Stimulated activated naive CD8-positive, alpha-beta T cell treated with anti-CD3 and anti-CD28 coated beads, Interleukin-15, amount 100 ng/mL, for 72 hours (primary cell): Measurements from ENCODE around the gene PLA2G4F.

Experiments
- ATAC-seq: fragments of 150-1000 bp; cut with Tn5 transposase; 2 replicates; pipeline ENCODE4 v1.10.0; 2021; ENCODE audit warnings: mild to moderate bottlenecking, moderate library complexity
- DNase-seq, 2 donors: peaks; one replicate each; pipeline ENCODE4 v3.0.0; 2021 to 2022
- H3K27ac Mint-ChIP-seq, 2 donors: one replicate each; pipeline ENCODE4 v1.8.0; 2022; ENCODE audit warnings: mild to moderate bottlenecking in 2 of 2, mixed read lengths in 2 of 2, moderate library complexity in 2 of 2
- H3K27me3 Mint-ChIP-seq: one replicate; pipeline ENCODE4 v1.8.0; 2022; ENCODE audit warnings: mixed read lengths
- H3K4me1 Mint-ChIP-seq: one replicate; pipeline ENCODE4 v1.8.0; 2022; ENCODE audit warnings: mild to moderate bottlenecking, mixed read lengths
- H3K4me3 Mint-ChIP-seq, 2 donors: one replicate each; pipeline ENCODE4 v1.8.0; 2022; ENCODE audit warnings: mild to moderate bottlenecking in 2 of 2, mixed read lengths in 2 of 2, moderate library complexity in 1 of 2
- H3K9me3 Mint-ChIP-seq, 2 donors: one replicate each; pipeline ENCODE4 v1.8.0; 2022; ENCODE audit warnings: mixed read lengths in 2 of 2

The PLA2G4F gene

GRCh38 chr15:42154212-42154941 lies 2.1 kb downstream of the PLA2G4F start:
- DNase-seq: no peak
- ATAC-seq: no peak
- Mint-ChIP-seq H3K4me1 (peaks cover 4% of the 10 kb centered on the region), H3K27ac (no peak overlapping the region), H3K27me3 (no peaks in the 10 kb centered on the region), H3K4me3 (no peak overlapping the region), H3K9me3 (no peaks in the 10 kb centered on the region)

DNA sequence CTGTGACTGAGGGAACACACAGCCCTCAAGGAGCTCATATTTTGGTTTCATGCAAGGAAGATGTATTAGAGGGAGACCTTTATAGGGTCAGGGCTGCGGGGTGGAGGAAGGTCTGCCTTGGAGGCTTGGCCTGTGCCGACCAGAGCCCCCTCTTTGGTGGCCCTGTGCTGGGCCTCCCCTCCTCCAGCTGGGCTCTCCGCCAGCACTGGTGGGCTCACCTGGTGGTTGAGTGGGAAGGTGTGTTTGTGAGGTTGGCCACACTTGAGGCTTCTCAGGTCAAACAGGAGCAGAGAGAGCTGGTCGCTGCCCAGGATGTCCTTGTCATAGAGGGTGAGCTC lies 2.6 kb downstream of the PLA2G4F start:
- DNase-seq (no peak), ATAC-seq (no peak)
- Mint-ChIP-seq H3K27me3 (no peaks in the 10 kb centered on the region), H3K27ac (no peak overlapping the region), H3K4me3 (no peak overlapping the region), H3K9me3 (no peaks in the 10 kb centered on the region), H3K4me1 (peaks cover 4% of the 10 kb centered on the region)

- H3K4me1 Mint-ChIP-seq: no peaks in the 10 kb centered on the region
- no peak overlapping the region for H3K4me3 Mint-ChIP-seq
- no peak overlapping the region for H3K27ac Mint-ChIP-seq
- DNase-seq (no peak), ATAC-seq (no peak)
- H3K9me3 Mint-ChIP-seq: no peaks in the 10 kb centered on the region
- H3K27me3 Mint-ChIP-seq: no peaks in the 10 kb centered on the region
Measured at GRCh38 chr15:42152921-42153698, 3.3 kb downstream of the PLA2G4F start.

DNA sequence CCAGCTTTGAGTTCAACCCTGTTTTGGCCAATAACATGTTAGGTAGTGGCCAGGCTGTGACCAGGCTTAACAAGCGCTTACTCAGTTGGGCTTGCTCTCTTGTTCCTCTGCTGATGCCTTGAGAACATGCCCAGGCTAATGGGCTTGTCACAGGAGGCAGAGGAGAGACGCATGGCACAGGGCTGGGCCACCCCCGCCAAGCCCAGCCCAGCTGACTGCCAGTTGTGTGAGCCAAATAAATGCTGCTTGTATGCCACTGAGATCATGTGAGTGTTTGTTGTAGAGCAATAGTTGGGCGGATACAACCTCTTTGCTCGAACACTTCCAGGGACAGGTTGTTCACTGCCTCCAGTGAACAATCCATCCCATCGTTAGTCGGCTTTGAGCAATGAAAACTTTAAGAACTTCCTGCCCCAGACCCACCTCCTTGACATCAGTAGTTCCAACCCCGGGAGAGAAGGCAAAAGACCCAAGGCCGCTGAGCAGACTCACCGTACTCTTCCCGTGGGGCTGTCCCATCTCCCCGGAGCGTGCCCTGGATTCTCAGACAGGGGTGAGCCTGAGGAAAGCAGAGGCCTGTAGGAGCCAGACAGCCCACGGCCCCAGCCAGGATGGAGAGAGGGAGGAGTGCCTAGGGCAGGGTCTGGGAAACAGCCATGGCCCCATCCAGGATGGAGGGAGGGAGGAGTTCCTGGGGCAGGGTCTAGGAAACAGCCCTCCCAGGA lies 4.1 kb downstream of the PLA2G4F start:
- Mint-ChIP-seq H3K27me3 (no peaks in the 10 kb centered on the region), H3K27ac (peak overlapping the region in 1 of 2 donors; percentile 21), H3K4me3 (no peak overlapping the region), H3K4me1 (no peaks in the 10 kb centered on the region), H3K9me3 (no peaks in the 10 kb centered on the region)
- no peak for DNase-seq
- no peak for ATAC-seq

GRCh38 chr15:42151736-42152135 lies 4.7 kb downstream of the PLA2G4F start:
- ATAC-seq: no peak

GRCh38 chr15:42151141-42151561 lies 5.3 kb downstream of the PLA2G4F start:
- no peak for ATAC-seq

More at GRCh38 chr15:42151736-42152135, 4.7 kb downstream of the PLA2G4F start:
- H3K27ac Mint-ChIP-seq: peak overlapping the region in 1 of 2 donors; percentile 4
- no peaks in the 10 kb centered on the region for H3K27me3 Mint-ChIP-seq
- no peaks in the 10 kb centered on the region for H3K9me3 Mint-ChIP-seq
- no peaks in the 10 kb centered on the region for H3K4me1 Mint-ChIP-seq
- no peak for DNase-seq
- H3K4me3 Mint-ChIP-seq: no peak overlapping the region

GRCh38 chr15:42150219-42150970 lies 6.0 kb downstream of the PLA2G4F start:
- DNase-seq: no peak
- ATAC-seq: no peak

More at GRCh38 chr15:42151141-42151561, 5.3 kb downstream of the PLA2G4F start:
- H3K27me3 Mint-ChIP-seq: no peaks in the 10 kb centered on the region
- no peak overlapping the region for H3K4me3 Mint-ChIP-seq
- peak overlapping the region; percentile 78 to 81 for H3K27ac Mint-ChIP-seq
- no peaks in the 10 kb centered on the region for H3K4me1 Mint-ChIP-seq
- H3K9me3 Mint-ChIP-seq: no peaks in the 10 kb centered on the region
- no peak for DNase-seq

GRCh38 chr15:42149493-42150218 lies 6.8 kb downstream of the PLA2G4F start:
- Mint-ChIP-seq H3K27me3 (no peaks in the 10 kb centered on the region), H3K27ac (peak overlapping the region in 1 of 2 donors; percentile 51), H3K9me3 (no peaks in the 10 kb centered on the region), H3K4me1 (no peaks in the 10 kb centered on the region), H3K4me3 (no peak overlapping the region)
- no peak for DNase-seq
- no peak for ATAC-seq

More at GRCh38 chr15:42150219-42150970, 6.0 kb downstream of the PLA2G4F start:
- Mint-ChIP-seq H3K4me1 (no peaks in the 10 kb centered on the region), H3K27ac (peak overlapping the region; percentile 51 to 55), H3K4me3 (no peak overlapping the region), H3K27me3 (no peaks in the 10 kb centered on the region), H3K9me3 (no peaks in the 10 kb centered on the region)

GRCh38 chr15:42148808-42149492 lies 7.5 kb downstream of the PLA2G4F start:
- H3K4me1 Mint-ChIP-seq: no peaks in the 10 kb centered on the region
- H3K27ac Mint-ChIP-seq: peak overlapping the region in 1 of 2 donors; percentile 55
- no peaks in the 10 kb centered on the region for H3K9me3 Mint-ChIP-seq
- no peaks in the 10 kb centered on the region for H3K27me3 Mint-ChIP-seq
- no peak for DNase-seq
- H3K4me3 Mint-ChIP-seq: no peak overlapping the region
- ATAC-seq: no peak

DNA sequence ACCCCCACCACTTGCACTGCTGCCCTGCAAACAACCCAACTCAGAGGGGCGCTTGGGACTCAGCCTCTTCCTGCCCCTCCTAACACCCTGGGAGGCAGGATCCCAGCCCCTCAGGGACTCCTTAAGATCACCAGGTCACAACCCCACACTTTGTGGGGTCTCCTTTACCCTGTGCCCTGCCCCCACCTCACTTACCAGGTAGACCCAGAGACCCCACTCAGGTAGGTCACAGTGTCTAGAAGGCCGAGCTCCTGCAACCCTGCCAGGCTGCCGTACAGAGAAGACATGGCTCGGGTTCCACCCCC lies 9.1 kb downstream of the PLA2G4F start:
- H3K27ac Mint-ChIP-seq: no peak overlapping the region
- H3K27me3 Mint-ChIP-seq: no peaks in the 10 kb centered on the region
- H3K4me3 Mint-ChIP-seq: no peak overlapping the region
- no peaks in the 10 kb centered on the region for H3K9me3 Mint-ChIP-seq
- ATAC-seq: no peak
- no peak for DNase-seq
- H3K4me1 Mint-ChIP-seq: no peaks in the 10 kb centered on the region

GRCh38 chr15:42146551-42147430 lies 9.6 kb downstream of the PLA2G4F start:
- ATAC-seq (no peak), DNase-seq (no peak)
- H3K9me3 Mint-ChIP-seq: no peaks in the 10 kb centered on the region
- no peaks in the 10 kb centered on the region for H3K27me3 Mint-ChIP-seq
- no peak overlapping the region for H3K27ac Mint-ChIP-seq
- H3K4me1 Mint-ChIP-seq: no peaks in the 10 kb centered on the region
- H3K4me3 Mint-ChIP-seq: no peak overlapping the region

- no peaks in the 10 kb centered on the region for H3K9me3 Mint-ChIP-seq
- H3K4me3 Mint-ChIP-seq: no peak overlapping the region
- H3K27ac Mint-ChIP-seq: peak overlapping the region; percentile 13 to 79
- no peaks in the 10 kb centered on the region for H3K4me1 Mint-ChIP-seq
- H3K27me3 Mint-ChIP-seq: no peaks in the 10 kb centered on the region
- DNase-seq (no peak), ATAC-seq (no peak)
Measured at GRCh38 chr15:42145546-42146455, 10.6 kb downstream of the PLA2G4F start.

- Mint-ChIP-seq H3K9me3 (no peaks in the 10 kb centered on the region), H3K27me3 (no peaks in the 10 kb centered on the region), H3K4me1 (peaks cover under 1% of the 10 kb centered on the region), H3K4me3 (no peak overlapping the region), H3K27ac (peak overlapping the region in 1 of 2 donors; percentile 5)
- no peak for DNase-seq
- no peak for ATAC-seq
Measured at GRCh38 chr15:42144841-42145375, 11.5 kb downstream of the PLA2G4F start.
